GM12892 (cell line): ENCODE results near the gene RAB23.

Source experiments
- POLR2A ChIP-seq: IDR thresholded peaks from 2 replicates; pipeline ENCODE4 v1.6.1; 2011; ENCODE audit warnings: low read depth, low read length, control low read depth
- POLR2AphosphoS5 ChIP-seq: IDR thresholded peaks from 2 replicates; pipeline ENCODE4 v1.6.1; 2011; ENCODE audit warnings: low read depth, low read length, control low read depth
- TAF1 ChIP-seq: IDR thresholded peaks from 2 replicates; pipeline ENCODE4 v1.6.1; 2011; ENCODE audit warnings: low read depth, mild to moderate bottlenecking, control low read depth, low read length, borderline replicate concordance

DNA sequence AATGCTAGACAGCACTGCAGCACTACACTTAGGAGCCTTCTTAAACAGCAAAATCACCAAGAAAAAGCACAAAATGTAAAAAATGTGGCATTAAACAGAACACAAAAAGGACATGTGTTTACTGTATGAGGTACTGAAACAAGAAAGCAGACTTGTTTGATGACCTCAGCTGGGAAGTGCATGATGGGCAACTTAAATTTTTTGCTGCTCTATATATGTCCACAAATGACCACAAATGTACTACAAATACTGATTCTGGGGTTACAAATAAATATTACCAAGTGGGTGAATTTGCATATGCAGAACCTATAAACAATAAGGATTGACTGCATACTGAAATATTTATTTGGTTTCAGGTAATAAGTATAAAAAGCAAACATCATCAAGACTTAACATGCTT is 13.1 kb downstream of the RAB23 start:
- no peak for TF ChIP-seq POLR2A
- TF ChIP-seq POLR2AphosphoS5, result no peak
- TF ChIP-seq TAF1, result no peak
